ENCODE results near the gene ERP44.
"Not testable (repeated sequence)": the region's sequence is repeated elsewhere in the genome, so short reads cannot be mapped to it uniquely, and the experiment has no call there.

The ERP44 gene

GRCh38 chr9:100067990-100068389 is 30.8 kb downstream of the ERP44 start:
- DNase-seq (ENCODE audit: low spot score): not testable (repeated sequence)

GRCh38 chr9:100066539-100066938 is 32.3 kb downstream of the ERP44 start:
- no peak for DNase-seq (ENCODE audit: low spot score)

DNA sequence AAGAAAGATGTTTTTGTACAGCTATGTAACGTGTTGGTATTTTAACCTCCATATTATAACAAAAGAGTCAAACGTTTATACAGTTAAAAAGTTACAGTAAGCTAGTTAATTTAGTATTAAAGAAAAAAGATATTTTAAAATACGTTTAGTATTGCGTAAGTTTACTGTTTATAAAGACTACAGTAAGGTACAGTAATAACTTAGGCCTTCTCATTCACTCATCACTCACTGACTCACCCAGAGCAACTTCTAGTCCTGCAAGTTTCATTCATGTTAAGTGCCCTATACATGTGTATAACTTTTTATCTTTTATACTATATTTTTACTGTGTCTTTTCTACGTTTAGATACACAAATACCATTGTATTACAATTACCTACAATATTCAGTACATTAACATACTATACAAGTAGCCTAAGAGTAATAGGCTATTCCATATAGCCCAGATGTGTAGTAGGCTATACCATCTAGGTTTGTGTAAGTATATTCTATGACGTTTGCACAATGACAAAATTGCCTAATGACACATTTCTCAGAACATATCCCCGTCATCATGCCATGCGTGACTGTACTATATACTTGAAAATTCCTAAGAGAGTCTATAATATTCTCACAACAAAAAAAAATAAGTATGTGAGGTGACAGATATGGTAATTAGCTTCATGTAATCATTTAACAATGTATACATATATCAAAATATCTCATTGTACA is 33.8 kb downstream of the ERP44 start:
- DNase-seq (ENCODE audit: low spot score): no peak

DNA sequence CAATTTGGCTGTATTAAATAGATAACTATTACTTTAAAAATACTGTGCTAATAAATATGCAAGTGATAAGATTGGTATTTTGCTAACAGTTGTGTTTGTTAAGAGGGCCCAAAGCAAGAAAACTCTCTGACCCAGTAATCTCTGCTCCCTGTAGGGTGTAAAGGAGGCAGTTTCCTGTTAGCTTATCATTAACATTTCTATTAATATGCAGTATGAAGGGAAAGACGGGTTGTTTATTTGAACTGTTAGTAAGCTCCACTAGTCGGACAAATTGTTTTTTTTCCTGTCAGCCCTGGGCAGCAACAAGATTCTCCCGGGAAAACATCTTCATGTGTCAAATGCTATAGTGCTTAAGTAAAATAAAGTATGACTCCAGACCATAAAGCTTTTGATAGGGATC is 35.6 kb downstream of the ERP44 start:
- no peak for DNase-seq (ENCODE audit: low spot score)

- DNase-seq (ENCODE audit: low spot score): not testable (repeated sequence)
Observed at GRCh38 chr9:100062683-100063082, 36.1 kb downstream of the ERP44 start.

GRCh38 chr9:100058699-100059579 is 39.9 kb downstream of the ERP44 start:
- DNase-seq (ENCODE audit: low spot score): peak; percentile 59

DNA sequence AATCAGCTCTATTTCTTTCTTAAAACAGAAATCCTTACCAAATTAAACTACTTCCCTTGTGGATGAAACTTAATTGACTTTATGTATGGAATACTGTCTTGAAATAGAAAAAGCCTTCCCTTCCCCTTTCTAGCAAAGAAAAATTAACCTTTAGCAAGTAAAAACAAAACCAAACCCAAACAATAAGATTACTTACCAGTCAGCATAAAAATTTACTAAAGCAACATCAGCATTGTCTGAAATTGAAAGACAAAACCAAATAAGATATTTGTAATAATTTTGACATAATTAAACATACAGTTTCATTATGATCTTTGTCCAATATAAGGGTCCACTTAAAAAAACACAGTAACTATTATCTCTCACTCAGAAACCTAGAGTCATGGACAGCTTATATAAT is 41.2 kb downstream of the ERP44 start:
- no peak for DNase-seq (ENCODE audit: low spot score)

DNA sequence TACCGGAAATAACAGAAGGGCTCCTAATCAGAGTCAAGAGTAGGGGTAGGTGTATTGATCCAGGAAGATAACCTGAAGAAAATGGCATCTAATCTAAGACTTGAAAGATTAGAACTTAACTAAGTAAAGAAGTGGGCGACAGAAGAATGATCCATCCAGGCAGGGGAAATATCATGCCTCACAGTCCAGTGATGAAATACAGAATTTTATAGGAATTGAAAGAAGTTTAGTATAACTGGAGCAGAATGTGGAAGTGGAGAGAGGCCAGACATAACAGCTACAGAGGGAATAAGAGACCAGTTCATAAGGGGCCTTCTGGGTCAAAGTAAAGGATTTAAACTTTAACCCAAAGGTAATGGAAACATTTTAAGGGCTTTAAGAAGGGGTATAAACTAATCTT is 42.2 kb downstream of the ERP44 start:
- DNase-seq (ENCODE audit: low spot score): no peak

- DNase-seq (ENCODE audit: low spot score): peak; percentile 14
Observed at GRCh38 chr9:100052375-100052774, 46.4 kb downstream of the ERP44 start.

DNA sequence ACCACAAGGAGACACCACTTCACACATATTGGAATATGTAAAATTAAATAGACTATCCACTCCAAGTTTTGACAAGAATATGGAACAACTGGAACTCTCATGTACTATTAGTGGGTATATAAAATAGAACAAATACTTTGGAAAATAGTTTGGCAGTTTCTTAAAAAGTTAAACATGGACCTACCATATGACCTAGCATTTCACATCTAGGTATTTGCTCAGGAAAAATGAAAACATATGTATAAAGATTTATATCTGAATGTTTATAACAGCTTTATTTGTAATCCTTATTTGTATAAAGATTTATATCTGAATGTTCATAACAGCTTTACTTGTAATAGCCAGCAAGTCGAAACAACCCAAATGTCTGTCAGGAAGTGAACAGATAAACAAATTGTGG is 49.2 kb downstream of the ERP44 start:
- no peak for DNase-seq (ENCODE audit: low spot score)

DNA sequence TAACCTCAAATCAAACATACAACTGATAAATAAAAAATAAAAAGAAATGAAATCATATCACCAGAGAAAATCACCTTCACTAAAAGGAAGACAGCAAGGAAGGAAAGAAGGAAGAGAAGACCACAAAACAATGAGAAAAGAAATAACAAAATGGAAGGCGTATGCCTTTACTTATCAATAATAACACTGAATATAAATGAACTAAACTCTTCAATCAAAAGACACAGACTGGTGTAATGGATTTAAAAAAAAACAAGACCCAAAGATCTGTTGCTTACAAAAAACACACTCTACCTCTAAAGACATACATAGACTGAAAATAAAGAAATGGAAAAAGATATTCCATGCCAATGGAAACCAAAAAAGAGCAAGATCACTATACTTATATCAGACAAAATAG is 60.3 kb downstream of the ERP44 start:
- no peak for DNase-seq (ENCODE audit: low spot score)

GRCh38 chr9:100033877-100034551 is 64.8 kb downstream of the ERP44 start:
- DNase-seq (ENCODE audit: low spot score): no peak

DNA sequence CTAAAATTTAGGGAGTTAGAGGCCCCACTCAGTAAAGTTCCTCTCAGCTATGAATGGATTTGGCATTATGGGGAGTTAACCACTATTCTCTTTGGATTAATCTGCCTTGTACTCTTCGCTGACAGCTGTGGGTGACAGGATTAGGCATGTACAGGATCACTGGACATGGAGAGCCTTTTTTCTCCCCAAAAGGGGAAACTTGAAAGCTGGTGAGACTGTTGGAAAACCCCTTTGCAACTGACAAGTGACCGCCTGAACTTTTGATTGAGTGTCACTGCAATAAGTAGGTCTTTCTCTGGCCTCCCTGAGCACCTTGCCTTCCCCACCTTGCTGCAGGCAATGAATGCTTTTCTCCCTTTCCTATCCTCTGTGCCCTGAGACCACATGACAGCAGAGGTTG is 68.3 kb downstream of the ERP44 start:
- DNase-seq (ENCODE audit: low spot score): no peak

- no peak for DNase-seq (ENCODE audit: low spot score)
Observed at GRCh38 chr9:100029251-100029650, 69.5 kb downstream of the ERP44 start.

- peak; percentile 68 for DNase-seq (ENCODE audit: low spot score)
Observed at GRCh38 chr9:100028201-100028784, 70.5 kb downstream of the ERP44 start.

DNA sequence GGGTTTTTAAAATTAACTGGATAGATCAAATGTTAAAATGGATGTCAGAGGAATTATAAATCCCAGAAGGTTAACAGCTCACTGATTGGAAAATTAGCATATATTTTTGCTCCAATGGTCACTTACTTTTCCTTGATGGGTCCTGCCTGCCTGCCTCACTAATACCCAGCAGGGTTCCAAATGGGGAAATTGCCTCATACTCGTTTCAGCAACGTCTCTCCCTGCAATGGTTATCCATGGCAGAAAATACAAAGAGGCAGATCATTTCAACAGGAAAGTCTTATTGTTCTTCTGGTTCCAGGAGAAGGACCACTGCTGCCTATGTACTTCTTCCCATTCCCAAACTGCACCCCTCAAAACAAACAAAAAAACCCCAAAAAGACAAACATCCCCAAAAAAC is 71.3 kb downstream of the ERP44 start:
- DNase-seq (ENCODE audit: low spot score): no peak

DNA sequence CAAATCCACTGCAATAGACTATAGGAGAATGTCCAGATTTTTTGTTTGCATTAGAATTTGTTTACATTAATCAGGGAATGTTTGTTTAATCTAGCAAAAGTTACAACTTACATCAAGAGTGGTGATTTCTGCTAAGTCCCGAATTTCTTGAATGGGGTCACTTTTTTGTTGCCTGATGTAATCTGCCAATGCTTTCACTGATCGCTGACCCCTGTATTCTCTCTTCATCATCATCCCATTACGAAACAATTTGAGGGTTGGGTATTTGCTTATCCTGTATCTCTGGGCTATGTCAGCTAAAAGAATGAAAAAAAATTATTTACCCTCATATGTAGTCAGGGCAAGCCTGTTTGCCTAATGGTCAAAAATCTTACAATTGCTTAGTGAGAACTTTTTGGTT is 76.9 kb downstream of the ERP44 start:
- DNase-seq (ENCODE audit: low spot score): no peak

GRCh38 chr9:100020121-100020795 is 78.5 kb downstream of the ERP44 start:
- no peak for DNase-seq (ENCODE audit: low spot score)

GRCh38 chr9:100019541-100019940 is 79.3 kb downstream of the ERP44 start:
- no peak for DNase-seq (ENCODE audit: low spot score)

DNA sequence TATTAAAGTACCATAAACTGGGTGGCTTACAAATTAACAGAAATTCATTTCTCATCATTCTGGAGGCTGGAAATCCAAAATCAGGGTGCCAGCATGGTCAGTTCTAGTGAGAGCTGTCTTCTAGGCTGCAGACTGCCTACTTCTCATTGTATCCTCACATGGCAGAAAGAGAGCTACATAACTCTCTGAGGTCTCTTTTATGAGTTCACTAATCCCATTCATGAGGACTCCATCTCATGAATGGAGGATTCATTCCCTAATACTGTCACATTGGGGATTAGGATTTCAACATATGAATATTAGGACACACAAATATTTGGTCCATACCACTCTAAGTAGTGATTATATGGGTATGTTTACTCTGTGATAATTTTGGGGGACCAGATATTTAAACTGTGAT is 84.0 kb downstream of the ERP44 start:
- no peak for DNase-seq (ENCODE audit: low spot score)

DNA sequence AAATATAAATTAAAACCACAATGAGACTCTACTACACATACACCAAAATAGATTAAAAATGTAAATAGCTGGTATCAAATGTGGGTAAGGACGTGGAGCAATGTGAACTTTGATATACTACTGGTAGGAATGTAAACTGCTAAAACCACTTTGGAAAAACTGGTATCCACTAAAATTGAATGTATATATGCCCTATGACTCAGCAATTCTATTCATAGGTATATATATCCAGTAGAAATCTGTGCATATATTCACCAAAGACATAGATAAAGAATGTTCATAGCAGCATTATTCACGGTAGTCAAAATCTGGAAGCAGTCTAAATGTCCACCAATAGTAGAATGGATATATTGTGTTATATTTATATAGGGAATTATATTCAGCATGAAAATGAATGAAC is 85.2 kb downstream of the ERP44 start:
- no peak for DNase-seq (ENCODE audit: low spot score)

GRCh38 chr9:100012279-100012678 is 86.5 kb downstream of the ERP44 start:
- DNase-seq (ENCODE audit: low spot score): no peak
